Measurements from ENCODE around the gene FAM114A1.
"Not testable (repeated sequence)": the region's sequence is repeated elsewhere in the genome, so short reads cannot be mapped to it uniquely, and the experiment has no call there.

Gene FAM114A1

DNA sequence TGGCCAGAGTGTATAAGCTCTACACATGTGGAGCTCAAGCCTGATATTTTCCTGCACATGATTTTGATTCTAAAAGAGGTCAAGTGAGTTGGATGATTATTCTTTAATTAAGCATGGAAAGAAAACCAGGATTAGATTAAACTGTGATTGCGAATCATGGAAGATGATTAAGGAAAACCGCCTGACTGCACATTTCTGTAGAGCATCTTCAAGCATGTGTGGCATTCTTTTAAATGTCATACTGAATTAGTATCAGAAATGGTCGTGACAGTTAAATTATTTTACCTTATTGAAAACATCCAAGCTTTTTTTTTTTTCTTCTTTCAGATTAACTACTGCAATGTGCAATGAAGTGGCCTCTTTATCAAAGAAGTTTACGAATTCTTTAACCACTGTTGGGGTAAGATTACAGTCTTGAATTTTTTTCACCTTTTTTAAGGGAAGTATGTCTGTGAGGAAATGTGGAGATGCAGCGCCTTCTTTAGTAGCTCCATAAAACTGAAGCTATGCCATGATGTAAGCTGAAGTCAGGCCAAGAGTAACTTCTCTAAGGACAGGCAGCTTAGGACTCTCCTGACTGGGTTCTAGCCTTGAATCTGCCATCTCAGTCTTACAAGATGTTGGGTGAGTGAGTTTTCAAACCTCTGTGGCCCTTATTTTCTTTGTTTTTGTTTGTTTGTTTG lies 67.9 kb downstream of the FAM114A1 start:
- peak in 1 of 3 donors; percentile 36 for DNase-seq
- peaks cover 0 to 4% (median 1%) of the 10 kb centered on the region in 4 experiments for H3K36me3 ChIP-seq (ENCODE audit: control insufficient read depth in 4 of 4, insufficient read depth in 4 of 4, low read length in 3 of 4)
- no peaks in the 10 kb centered on the region for H3K4me1 ChIP-seq (ENCODE audit: control extremely low read depth in 1 of 4, control insufficient read depth in 4 of 4, insufficient read depth in 4 of 4, low read length in 3 of 4)
- ChIA-PET CTCF (interaction anchor here (0.6 kb wide), 1 partner anchor 517 kb away, joined by 4 read pairs; no protein-coding TSS in a partner anchor), POLR2A (interaction anchor here (0.8 kb wide), 1 partner anchor 25 kb away, joined by 3 read pairs; no protein-coding TSS in a partner anchor)
- 94% methylated on average over 3 of the region's 5 CpGs for WGBS (ENCODE audit: insufficient coverage)
- H3K9me3 ChIP-seq (ENCODE audit: control extremely low read depth in 1 of 5, control insufficient read depth in 4 of 5, insufficient read depth in 2 of 5, low read depth in 1 of 5, low read length in 4 of 5): no peaks in the 10 kb centered on the region
- H3K27ac ChIP-seq (ENCODE audit: insufficient read depth in 1 of 2, low read depth in 1 of 2, low read length in 2 of 2, poor library complexity in 1 of 2, severe bottlenecking in 2 of 2): no peak overlapping the region
- H3K27me3 ChIP-seq (replicated peaks in 2 of 5; ENCODE audit: control insufficient read depth in 4 of 5, insufficient read depth in 5 of 5, low read length in 4 of 5): no peaks in the 10 kb centered on the region
- H3K4me3 ChIP-seq (ENCODE audit: control insufficient read depth in 1 of 7, extremely low read depth in 1 of 7, insufficient read depth in 4 of 7, low read depth in 2 of 7, low read length in 6 of 7): no peak overlapping the region

DNA sequence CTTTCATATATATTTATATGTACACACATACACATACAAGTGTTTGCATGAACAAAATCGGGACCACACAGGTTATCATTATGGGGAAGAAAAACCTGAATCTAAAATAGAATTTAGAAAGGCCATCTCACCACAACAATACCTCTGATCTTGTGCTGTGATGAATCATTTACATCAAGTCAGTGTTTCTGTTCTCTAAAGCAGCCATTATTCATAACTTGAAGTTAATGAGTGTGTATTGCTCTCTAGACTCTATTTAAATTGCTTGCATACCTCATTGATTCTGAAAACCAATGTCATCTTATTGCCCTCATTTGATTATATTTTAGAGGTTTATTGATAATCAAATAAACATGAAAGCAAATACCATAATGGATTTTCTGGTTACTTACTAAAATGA lies 71.6 kb downstream of the FAM114A1 start:
- no peak for DNase-seq
- Histone ChIP-seq H3K9me3 (ENCODE audit: control extremely low read depth in 1 of 5, control insufficient read depth in 4 of 5, insufficient read depth in 2 of 5, low read depth in 1 of 5, low read length in 4 of 5) (no peaks in the 10 kb centered on the region), H3K36me3 (ENCODE audit: control insufficient read depth in 4 of 4, insufficient read depth in 4 of 4, low read length in 3 of 4) (no peaks in the 10 kb centered on the region), H3K27ac (ENCODE audit: insufficient read depth in 1 of 2, low read depth in 1 of 2, low read length in 2 of 2, poor library complexity in 1 of 2, severe bottlenecking in 2 of 2) (no peak overlapping the region), H3K27me3 (replicated peaks in 2 of 5; ENCODE audit: control insufficient read depth in 4 of 5, insufficient read depth in 5 of 5, low read length in 4 of 5) (no peaks in the 10 kb centered on the region), H3K4me3 (ENCODE audit: control insufficient read depth in 1 of 7, extremely low read depth in 1 of 7, insufficient read depth in 4 of 7, low read depth in 2 of 7, low read length in 6 of 7) (no peak overlapping the region), H3K4me1 (ENCODE audit: control extremely low read depth in 1 of 4, control insufficient read depth in 4 of 4, insufficient read depth in 4 of 4, low read length in 3 of 4) (no peaks in the 10 kb centered on the region)
- no CpG with 5 or more reads among the region's 1 CpG for WGBS (ENCODE audit: insufficient coverage)
- CTCF ChIA-PET: no interaction called here
- POLR2A ChIA-PET: no interaction called here

DNA sequence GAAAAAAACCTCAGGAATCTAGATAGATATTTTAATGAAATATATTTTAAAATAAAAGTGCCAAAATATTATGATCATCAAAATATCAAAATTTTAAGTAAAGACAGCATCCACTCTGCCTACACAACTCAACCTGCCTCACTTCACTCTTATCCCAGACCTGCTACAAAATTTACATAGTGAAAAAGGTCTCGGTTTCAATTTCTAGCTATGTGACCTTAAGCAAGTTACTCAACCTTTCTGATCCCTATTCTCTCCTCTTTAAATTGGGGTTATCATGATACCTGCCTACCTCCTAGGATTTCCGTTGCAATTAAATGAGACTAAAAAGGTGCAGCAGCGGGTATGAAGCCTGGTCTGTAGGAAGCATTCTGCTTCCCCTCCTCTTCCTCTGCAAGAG lies 72.9 kb downstream of the FAM114A1 start:
- Histone ChIP-seq H3K4me3 (ENCODE audit: control insufficient read depth in 1 of 7, extremely low read depth in 1 of 7, insufficient read depth in 4 of 7, low read depth in 2 of 7, low read length in 6 of 7) (no peak overlapping the region), H3K27me3 (replicated peaks in 2 of 5; ENCODE audit: control insufficient read depth in 4 of 5, insufficient read depth in 5 of 5, low read length in 4 of 5) (no peaks in the 10 kb centered on the region), H3K27ac (ENCODE audit: insufficient read depth in 1 of 2, low read depth in 1 of 2, low read length in 2 of 2, poor library complexity in 1 of 2, severe bottlenecking in 2 of 2) (no peak overlapping the region), H3K9me3 (ENCODE audit: control extremely low read depth in 1 of 5, control insufficient read depth in 4 of 5, insufficient read depth in 2 of 5, low read depth in 1 of 5, low read length in 4 of 5) (no peaks in the 10 kb centered on the region), H3K36me3 (ENCODE audit: control insufficient read depth in 4 of 4, insufficient read depth in 4 of 4, low read length in 3 of 4) (no peaks in the 10 kb centered on the region), H3K4me1 (ENCODE audit: control extremely low read depth in 1 of 4, control insufficient read depth in 4 of 4, insufficient read depth in 4 of 4, low read length in 3 of 4) (no peaks in the 10 kb centered on the region)
- DNase-seq: no peak
- WGBS (ENCODE audit: insufficient coverage): 95% methylated on average over 3 of the region's 3 CpGs
- ChIA-PET CTCF (no interaction called here), POLR2A (no interaction called here)

DNA sequence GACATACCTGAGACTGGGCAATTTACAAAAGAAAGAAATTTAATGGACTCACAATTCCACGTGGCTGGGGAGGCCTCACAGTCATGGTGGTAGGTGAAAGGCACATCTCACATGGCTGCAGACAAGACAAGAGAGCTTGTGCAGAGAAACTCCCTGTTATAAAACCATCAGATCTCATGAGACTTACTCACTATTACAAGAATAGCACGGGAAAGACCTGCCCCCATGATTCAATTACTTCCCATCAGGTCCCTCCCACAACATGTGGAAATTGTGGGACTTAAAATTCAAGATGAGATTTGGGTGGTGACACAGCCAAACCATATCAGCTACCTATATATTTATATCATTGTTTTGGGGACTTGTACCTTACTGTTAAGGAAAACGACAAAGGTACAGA lies 74.3 kb downstream of the FAM114A1 start:
- H3K4me3 ChIP-seq (ENCODE audit: control insufficient read depth in 1 of 7, extremely low read depth in 1 of 7, insufficient read depth in 4 of 7, low read depth in 2 of 7, low read length in 6 of 7); H3K4me1 ChIP-seq (ENCODE audit: control extremely low read depth in 1 of 4, control insufficient read depth in 4 of 4, insufficient read depth in 4 of 4, low read length in 3 of 4); H3K9me3 ChIP-seq (ENCODE audit: control extremely low read depth in 1 of 5, control insufficient read depth in 4 of 5, insufficient read depth in 2 of 5, low read depth in 1 of 5, low read length in 4 of 5); H3K36me3 ChIP-seq (ENCODE audit: control insufficient read depth in 4 of 4, insufficient read depth in 4 of 4, low read length in 3 of 4); POLR2A ChIA-PET; H3K27ac ChIP-seq (ENCODE audit: insufficient read depth in 1 of 2, low read depth in 1 of 2, low read length in 2 of 2, poor library complexity in 1 of 2, severe bottlenecking in 2 of 2); H3K27me3 ChIP-seq (replicated peaks in 2 of 5; ENCODE audit: control insufficient read depth in 4 of 5, insufficient read depth in 5 of 5, low read length in 4 of 5); DNase-seq: not testable (repeated sequence)
- CTCF ChIA-PET: interaction anchor here (0.7 to 2.4 kb wide), 5 partner anchors 8 to 140 kb away, joined by 3 to 10 read pairs (median 5); no protein-coding TSS in a partner anchor
- 86% methylated on average over 2 of the region's 3 CpGs for WGBS (ENCODE audit: insufficient coverage)

DNA sequence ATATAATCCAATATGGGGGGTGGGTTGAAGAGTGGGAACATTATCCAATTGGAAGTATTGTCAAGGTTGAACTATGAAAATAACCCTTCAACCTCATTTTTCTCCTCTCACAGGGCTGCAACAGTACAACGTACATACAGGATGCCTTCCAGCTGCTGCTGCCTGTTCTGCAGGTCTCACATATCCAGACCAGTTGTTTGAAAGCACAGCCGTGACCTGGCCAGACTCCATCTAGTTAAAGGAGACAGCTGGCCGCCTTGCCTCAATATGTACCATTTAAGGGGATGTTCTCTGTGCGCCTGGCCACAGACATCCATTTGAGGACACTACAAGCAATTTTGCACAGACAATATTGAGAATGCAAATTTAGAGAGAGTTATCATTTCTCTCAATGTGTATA lies 75.7 kb downstream of the FAM114A1 start:
- Histone ChIP-seq H3K27me3 (replicated peaks in 2 of 5; ENCODE audit: control insufficient read depth in 4 of 5, insufficient read depth in 5 of 5, low read length in 4 of 5) (no peaks in the 10 kb centered on the region), H3K9me3 (ENCODE audit: control extremely low read depth in 1 of 5, control insufficient read depth in 4 of 5, insufficient read depth in 2 of 5, low read depth in 1 of 5, low read length in 4 of 5) (no peaks in the 10 kb centered on the region), H3K36me3 (ENCODE audit: control insufficient read depth in 4 of 4, insufficient read depth in 4 of 4, low read length in 3 of 4) (no peaks in the 10 kb centered on the region), H3K4me1 (ENCODE audit: control extremely low read depth in 1 of 4, control insufficient read depth in 4 of 4, insufficient read depth in 4 of 4, low read length in 3 of 4) (peaks cover 0 to 5% (median 2%) of the 10 kb centered on the region in 4 experiments), H3K4me3 (ENCODE audit: control insufficient read depth in 1 of 7, extremely low read depth in 1 of 7, insufficient read depth in 4 of 7, low read depth in 2 of 7, low read length in 6 of 7) (no peak overlapping the region), H3K27ac (ENCODE audit: insufficient read depth in 1 of 2, low read depth in 1 of 2, low read length in 2 of 2, poor library complexity in 1 of 2, severe bottlenecking in 2 of 2) (no peak overlapping the region)
- ChIA-PET POLR2A (no interaction called here), CTCF (interaction anchor here (1.1 to 2.4 kb wide), 4 partner anchors 12 to 41 kb away, joined by 3 to 10 read pairs (median 4); no protein-coding TSS in a partner anchor)
- no peak for DNase-seq
- 97% methylated on average over 4 of the region's 4 CpGs for WGBS (ENCODE audit: insufficient coverage)

DNA sequence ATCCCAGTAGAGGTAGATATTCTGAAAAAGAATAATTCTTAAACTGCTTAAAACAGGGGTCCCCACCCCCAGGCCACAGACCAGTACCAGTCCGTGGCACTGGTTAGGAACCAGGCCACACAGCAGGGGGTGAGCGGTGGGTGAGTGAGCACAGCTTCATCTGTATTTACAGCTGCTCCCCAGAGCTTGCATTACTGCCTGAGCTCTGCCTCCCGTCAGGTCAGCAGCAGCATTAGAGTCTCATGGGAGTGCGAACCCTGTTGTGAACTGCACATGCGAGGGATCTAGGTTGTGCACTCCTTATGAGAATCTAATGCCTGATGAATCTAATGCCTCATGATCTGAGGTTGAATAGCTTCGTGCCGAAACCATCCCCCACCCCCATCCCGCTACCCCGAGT lies 76.8 kb downstream of the FAM114A1 start:
- Histone ChIP-seq H3K27ac (ENCODE audit: insufficient read depth in 1 of 2, low read depth in 1 of 2, low read length in 2 of 2, poor library complexity in 1 of 2, severe bottlenecking in 2 of 2) (no peak overlapping the region), H3K27me3 (replicated peaks in 2 of 5; ENCODE audit: control insufficient read depth in 4 of 5, insufficient read depth in 5 of 5, low read length in 4 of 5) (no peaks in the 10 kb centered on the region), H3K36me3 (ENCODE audit: control insufficient read depth in 4 of 4, insufficient read depth in 4 of 4, low read length in 3 of 4) (no peaks in the 10 kb centered on the region), H3K9me3 (ENCODE audit: control extremely low read depth in 1 of 5, control insufficient read depth in 4 of 5, insufficient read depth in 2 of 5, low read depth in 1 of 5, low read length in 4 of 5) (no peaks in the 10 kb centered on the region), H3K4me1 (ENCODE audit: control extremely low read depth in 1 of 4, control insufficient read depth in 4 of 4, insufficient read depth in 4 of 4, low read length in 3 of 4) (peaks cover 0 to 13% (median 7%) of the 10 kb centered on the region in 4 experiments), H3K4me3 (ENCODE audit: control insufficient read depth in 1 of 7, extremely low read depth in 1 of 7, insufficient read depth in 4 of 7, low read depth in 2 of 7, low read length in 6 of 7) (no peak overlapping the region)
- CTCF ChIA-PET: interaction anchor here (1.1 to 1.2 kb wide), 2 partner anchors 16 to 40 kb away, joined by 3 to 5 read pairs; no protein-coding TSS in a partner anchor
- DNase-seq: no peak
- POLR2A ChIA-PET: no interaction called here
- WGBS (ENCODE audit: insufficient coverage): 93% methylated on average over 9 of the region's 9 CpGs

DNA sequence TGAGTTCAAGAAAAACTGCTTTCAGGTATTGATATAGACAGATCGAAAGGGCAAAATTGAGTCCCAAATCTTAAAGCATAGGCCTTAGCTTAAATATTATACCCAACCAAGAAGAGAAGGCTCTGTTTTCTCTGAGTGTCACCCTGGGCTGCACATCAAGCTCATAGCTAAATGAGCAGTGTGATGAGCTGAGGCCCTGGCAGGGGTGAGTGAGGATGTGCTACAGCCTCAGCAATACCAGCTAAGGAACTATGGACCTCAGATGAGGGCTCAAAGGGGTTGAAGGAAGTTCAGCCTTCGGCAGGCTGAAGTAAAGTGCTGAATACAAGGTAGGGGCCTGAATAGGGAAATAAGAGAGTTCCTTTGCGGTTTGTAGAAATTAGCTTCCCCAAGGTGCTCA lies 79.3 kb downstream of the FAM114A1 start:
- H3K4me1 ChIP-seq (ENCODE audit: control extremely low read depth in 1 of 4, control insufficient read depth in 4 of 4, insufficient read depth in 4 of 4, low read length in 3 of 4): peaks cover 0 to 15% (median 7%) of the 10 kb centered on the region in 4 experiments
- POLR2A ChIA-PET: no interaction called here
- no peaks in the 10 kb centered on the region for H3K9me3 ChIP-seq (ENCODE audit: control extremely low read depth in 1 of 5, control insufficient read depth in 4 of 5, insufficient read depth in 2 of 5, low read depth in 1 of 5, low read length in 4 of 5)
- H3K27me3 ChIP-seq (replicated peaks in 2 of 5; ENCODE audit: control insufficient read depth in 4 of 5, insufficient read depth in 5 of 5, low read length in 4 of 5): no peaks in the 10 kb centered on the region
- 26% methylated on average over 2 of the region's 3 CpGs for WGBS (ENCODE audit: insufficient coverage)
- no peak overlapping the region for H3K27ac ChIP-seq (ENCODE audit: insufficient read depth in 1 of 2, low read depth in 1 of 2, low read length in 2 of 2, poor library complexity in 1 of 2, severe bottlenecking in 2 of 2)
- no peak overlapping the region for H3K4me3 ChIP-seq (ENCODE audit: control insufficient read depth in 1 of 7, extremely low read depth in 1 of 7, insufficient read depth in 4 of 7, low read depth in 2 of 7, low read length in 6 of 7)
- CTCF ChIA-PET: interaction anchor here (0.8 kb wide), 1 partner anchor 44 kb away, joined by 3 read pairs; no protein-coding TSS in a partner anchor
- no peaks in the 10 kb centered on the region for H3K36me3 ChIP-seq (ENCODE audit: control insufficient read depth in 4 of 4, insufficient read depth in 4 of 4, low read length in 3 of 4)
- no peak for DNase-seq

Measured in common myeloid progenitor, CD34-positive (primary cell).